GM12891 (cell line): ENCODE data around the gene SCN4B. TPM values are rescaled to one million over a fixed set of nuclear protein-coding genes. Genes with fewer than 3 reads are reported as not detected.
A peak's percentile ranks its signal among the peaks of the same experiment; 100 is the strongest.
"Not testable (repeated sequence)": the region's sequence is repeated elsewhere in the genome, so short reads cannot be mapped to it uniquely, and the experiment has no call there.

Experiments used
- DNase-seq: peaks from one replicate; pipeline ENCODE4 v3.0.0; 2011; ENCODE audit warnings: low spot score; ENCODE audit not compliant: insufficient read length
- FAIRE-seq: peaks from 2 replicates; lab custom pipeline; 2011; peaks lifted over from hg19 to GRCh38; lab: Jason Lieb, UNC
- PAX5 ChIP-seq: IDR thresholded peaks from 2 replicates; pipeline ENCODE4 v1.6.1; 2011; ENCODE audit warnings: low read length, moderate library complexity, mild to moderate bottlenecking; ENCODE audit not compliant: insufficient read depth, severe bottlenecking
- POLR2A ChIP-seq: IDR thresholded peaks from 2 replicates; pipeline ENCODE4 v1.6.1; 2011; ENCODE audit warnings: low read depth, low read length, control low read depth
- POLR2AphosphoS5 ChIP-seq: IDR thresholded peaks from 2 replicates; pipeline ENCODE4 v1.6.1; 2011; ENCODE audit warnings: low read depth, low read length, control low read depth
- POU2F2 ChIP-seq: IDR thresholded peaks from 2 replicates; pipeline ENCODE4 v1.6.1; 2011; ENCODE audit warnings: low read depth, mild to moderate bottlenecking, control low read depth, low read length, moderate library complexity
- SPI1 ChIP-seq: IDR thresholded peaks from 2 replicates; pipeline ENCODE4 v1.6.1; 2011; ENCODE audit warnings: low read depth, low read length, control low read depth
- TAF1 ChIP-seq: IDR thresholded peaks from 2 replicates; pipeline ENCODE4 v1.6.1; 2011; ENCODE audit warnings: low read depth, low read length, control low read depth
- polyA plus RNA-seq: library from polyadenylated mRNA; unstranded; fragments of >200 nt; gene quantifications from one replicate; pipeline ENCODE4 v1.2.1, GENCODE V29; 2012; ENCODE audit warnings: low read depth, missing spikeins, inconsistent platforms; ENCODE audit not compliant: missing spikeins

The SCN4B gene
- polyA plus RNA-seq, result 0.04 TPM

GRCh38 chr11:118152552-118153471 is at the start of gene SCN4B:
Gene SCN4B, minus strand, starts transcription at chr11:118152823. Its CDS starts 150 bp downstream, at chr11:118152673.
- FAIRE-seq (peak; percentile 54), DNase-seq (peak; percentile 43)
- TF ChIP-seq POLR2AphosphoS5 (no peak), PAX5 (no peak), POU2F2 (no peak), SPI1 (no peak), TAF1 (no peak), POLR2A (no peak)

- DNase-seq, result no peak
- FAIRE-seq, result no peak
- TF ChIP-seq POLR2AphosphoS5 (no peak), PAX5 (no peak), POU2F2 (no peak), POLR2A (no peak), SPI1 (no peak), TAF1 (no peak)
These were observed 49.3 kb upstream of the SCN4B start for GRCh38 chr11:118201966-118202365.

- TF ChIP-seq TAF1 (no peak), POLR2A (no peak), PAX5 (no peak), POU2F2 (no peak), SPI1 (no peak), POLR2AphosphoS5 (no peak)
- no peak for DNase-seq
- no peak for FAIRE-seq
These were observed 48.5 kb upstream of the SCN4B start for GRCh38 chr11:118200901-118201680.

- DNase-seq (no peak), FAIRE-seq (no peak)
- TF ChIP-seq POLR2A (no peak), POU2F2 (no peak), PAX5 (no peak), POLR2AphosphoS5 (no peak), SPI1 (no peak), TAF1 (no peak)
These were observed 47.9 kb upstream of the SCN4B start for GRCh38 chr11:118200497-118200896.

GRCh38 chr11:118199135-118199534 is 46.5 kb upstream of the SCN4B start:
- FAIRE-seq (no peak), DNase-seq (no peak)
- TF ChIP-seq SPI1 (no peak), POLR2A (no peak), POLR2AphosphoS5 (no peak), POU2F2 (no peak), TAF1 (no peak), PAX5 (no peak)

GRCh38 chr11:118198370-118198769 is 45.7 kb upstream of the SCN4B start:
- peak; percentile 55 for DNase-seq

GRCh38 chr11:118194835-118195627 is 42.4 kb upstream of the SCN4B start:
- TF ChIP-seq POU2F2, result no peak
- TF ChIP-seq SPI1, result no peak
- no peak for TF ChIP-seq PAX5
- TF ChIP-seq TAF1, result no peak
- no peak for TF ChIP-seq POLR2AphosphoS5
- TF ChIP-seq POLR2A, result no peak
- FAIRE-seq, result no peak
- DNase-seq, result no peak

More at GRCh38 chr11:118198370-118198769, 45.7 kb upstream of the SCN4B start:
- FAIRE-seq, result peak; percentile 82
- TF ChIP-seq POLR2A (no peak), POU2F2 (0 out of 2 replicates have a peak, but pooled peaks have one; percentile 31), SPI1 (no peak), TAF1 (no peak)

- FAIRE-seq, result peak; percentile 5
- no peak for DNase-seq
- no peak for TF ChIP-seq POLR2AphosphoS5
- TF ChIP-seq SPI1, result no peak
- TF ChIP-seq POU2F2, result no peak
- no peak for TF ChIP-seq POLR2A
These were observed 41.4 kb upstream of the SCN4B start for GRCh38 chr11:118193910-118194566.

GRCh38 chr11:118192817-118193216 is 40.2 kb upstream of the SCN4B start:
- FAIRE-seq, DNase-seq: not testable (repeated sequence)

- FAIRE-seq, DNase-seq: not testable (repeated sequence)
These were observed 38.4 kb upstream of the SCN4B start for GRCh38 chr11:118190942-118191506.
